22Rv1 (cell line): ENCODE data around the gene SNCAIP.

ENCODE experiments used
- CTCF ChIP-seq: fragments of 450-650 bp; IDR thresholded peaks from 2 replicates; pipeline ENCODE4 v1.5.1; 2017; ENCODE audit warnings: mild to moderate bottlenecking
- ZFX ChIP-seq: fragments of 450-650 bp; IDR thresholded peaks from 2 replicates; pipeline ENCODE4 v1.6.1; 2017; ENCODE audit warnings: antibody characterized with exemption, borderline replicate concordance

- TF ChIP-seq CTCF, result no peak
- no peak for TF ChIP-seq ZFX
Measured at GRCh38 chr5:122264610-122265009, 47.4 kb upstream of the SNCAIP start.
